ENCODE data around the gene ARRDC5. TPM values are rescaled to one million over a fixed set of nuclear protein-coding genes. Genes with fewer than 3 reads are reported as not detected.
"Not testable (repeated sequence)": the region's sequence is repeated elsewhere in the genome, so short reads cannot be mapped to it uniquely, and the experiment has no call there.

Gene ARRDC5
- under 1 TPM in 2 of 4 donors, not detected in 2; 0.08 to 0.09 TPM for polyA plus RNA-seq (ENCODE audit: insufficient read length in 4 of 4)

DNA sequence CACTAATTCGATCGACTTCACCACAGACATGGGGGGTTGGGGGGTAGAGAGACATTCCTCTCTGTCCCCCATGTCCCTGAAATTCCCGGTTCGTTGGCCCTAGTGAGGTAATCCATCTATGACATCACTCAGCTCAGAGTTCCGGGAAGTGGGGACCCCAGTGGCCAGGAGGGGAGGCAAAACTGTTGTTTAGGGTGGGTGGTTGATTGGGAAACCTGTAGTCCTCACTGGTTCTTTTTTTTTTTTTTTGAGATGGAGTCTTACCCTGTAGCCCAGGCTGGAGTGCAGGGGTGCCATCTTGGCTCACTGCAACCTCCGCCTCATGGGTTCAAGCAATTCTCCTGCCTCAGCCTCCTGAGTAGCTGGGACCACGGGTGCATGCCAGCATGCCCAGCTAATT is at the start of gene ARRDC5:
Gene ARRDC5 (minus strand): TSS at position 101 of the 400 bp plus-strand sequence. CDS start 71 bp downstream, at position 30.
- DNase-seq (ENCODE audit: low read depth in 4 of 4, low spot score in 3 of 4) = no peak

DNA sequence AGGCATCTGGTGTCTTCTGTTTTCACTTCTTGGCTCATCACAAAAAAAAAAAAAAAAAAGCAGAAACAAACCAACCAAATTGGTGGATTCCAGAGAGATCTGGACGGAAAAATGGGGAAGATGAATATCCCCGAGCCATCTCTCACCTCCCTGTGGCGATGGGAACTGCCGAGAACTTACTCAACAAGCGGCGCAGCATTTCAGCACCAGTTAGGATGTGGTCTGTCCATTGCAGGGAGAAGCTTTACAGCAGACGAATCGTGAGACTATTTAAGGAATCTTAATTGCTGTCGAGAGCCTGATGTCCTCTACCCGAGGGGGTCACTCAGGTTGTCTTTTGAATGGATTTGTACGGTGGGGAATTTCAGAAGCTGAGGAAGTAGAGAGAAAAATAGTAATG is 49.0 kb upstream of the ARRDC5 start:
- DNase-seq (ENCODE audit: low read depth in 4 of 4, low spot score in 3 of 4) = no peak

DNA sequence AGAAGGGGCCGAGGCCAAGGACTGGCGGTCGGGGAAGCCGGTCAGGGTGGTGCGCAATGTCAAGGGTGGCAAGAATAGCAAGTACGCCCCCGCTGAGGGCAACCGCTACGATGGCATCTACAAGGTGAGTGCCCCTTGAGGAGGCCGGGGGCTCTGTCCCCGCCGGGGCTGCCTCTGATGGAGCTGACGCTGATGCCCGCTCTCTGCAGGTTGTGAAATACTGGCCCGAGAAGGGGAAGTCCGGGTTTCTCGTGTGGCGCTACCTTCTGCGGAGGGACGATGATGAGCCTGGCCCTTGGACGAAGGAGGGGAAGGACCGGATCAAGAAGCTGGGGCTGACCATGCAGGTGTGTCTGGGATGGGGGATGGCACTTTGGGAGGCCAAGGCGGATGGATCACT is 48.0 kb upstream of the ARRDC5 start:
- not testable (repeated sequence) for DNase-seq (ENCODE audit: low read depth in 4 of 4, low spot score in 3 of 4)

DNA sequence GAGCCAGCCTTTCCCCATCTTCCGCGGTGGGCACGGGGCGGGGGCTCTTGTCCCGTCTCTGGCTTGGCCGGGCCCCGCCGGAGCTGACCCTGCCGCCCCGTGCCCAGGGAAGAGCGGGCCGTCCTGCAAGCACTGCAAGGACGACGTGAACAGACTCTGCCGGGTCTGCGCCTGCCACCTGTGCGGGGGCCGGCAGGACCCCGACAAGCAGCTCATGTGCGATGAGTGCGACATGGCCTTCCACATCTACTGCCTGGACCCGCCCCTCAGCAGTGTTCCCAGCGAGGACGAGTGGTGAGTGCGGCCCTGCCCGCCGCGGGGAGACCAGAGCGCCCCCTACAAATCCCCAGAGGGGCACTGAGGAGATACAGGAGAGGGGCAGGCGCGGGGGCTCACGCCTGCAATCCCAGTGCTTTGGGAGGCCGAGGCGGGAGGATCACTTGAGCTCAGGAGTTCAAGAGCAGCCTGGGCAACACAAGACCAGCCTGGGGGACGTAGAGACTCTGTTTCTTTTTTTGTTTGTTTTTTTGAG is 39.0 kb upstream of the ARRDC5 start:
- DNase-seq (ENCODE audit: low read depth in 4 of 4, low spot score in 3 of 4) = not testable (repeated sequence)

DNA sequence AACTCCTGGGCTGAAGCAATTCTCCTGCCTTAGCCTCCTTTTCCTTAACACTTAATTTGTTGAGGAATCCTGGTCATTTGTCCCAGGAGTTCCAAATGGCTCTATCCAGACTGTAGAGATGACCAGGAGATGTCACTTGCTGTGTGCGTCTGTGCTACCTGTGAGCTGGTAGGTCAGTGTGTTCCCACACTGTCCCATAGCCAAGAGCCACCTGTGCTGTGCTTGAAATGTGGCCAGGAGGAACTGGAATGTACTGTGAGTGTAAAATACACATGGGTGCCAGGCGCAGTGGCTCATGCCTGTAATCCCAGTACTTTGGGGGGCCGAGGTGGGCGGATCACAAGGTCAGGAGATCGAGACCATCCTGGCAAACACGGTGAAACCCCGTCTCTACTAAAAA is 36.8 kb upstream of the ARRDC5 start:
- no peak for DNase-seq (ENCODE audit: low read depth in 4 of 4, low spot score in 3 of 4)

DNA sequence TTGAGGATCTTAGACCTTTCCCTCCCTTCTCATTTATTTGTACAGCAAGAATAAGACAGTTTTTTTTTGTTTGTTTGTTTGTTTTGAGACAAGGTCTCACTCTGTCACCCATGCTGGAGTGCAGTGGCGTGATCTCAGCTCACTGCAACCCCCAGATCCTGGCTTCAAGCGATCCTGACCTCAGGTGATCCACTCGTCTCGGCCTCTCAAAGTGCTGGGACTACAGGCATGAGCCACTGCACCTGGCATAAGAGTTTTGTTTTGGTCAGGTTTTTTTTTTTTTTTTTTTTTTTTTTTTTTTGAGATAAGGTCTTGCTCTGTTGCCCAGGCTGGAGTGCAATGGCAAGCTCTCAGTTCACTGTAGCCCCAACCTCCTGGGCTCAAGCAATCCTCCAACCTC is 35.8 kb upstream of the ARRDC5 start:
- not testable (repeated sequence) for DNase-seq (ENCODE audit: low read depth in 4 of 4, low spot score in 3 of 4)

DNA sequence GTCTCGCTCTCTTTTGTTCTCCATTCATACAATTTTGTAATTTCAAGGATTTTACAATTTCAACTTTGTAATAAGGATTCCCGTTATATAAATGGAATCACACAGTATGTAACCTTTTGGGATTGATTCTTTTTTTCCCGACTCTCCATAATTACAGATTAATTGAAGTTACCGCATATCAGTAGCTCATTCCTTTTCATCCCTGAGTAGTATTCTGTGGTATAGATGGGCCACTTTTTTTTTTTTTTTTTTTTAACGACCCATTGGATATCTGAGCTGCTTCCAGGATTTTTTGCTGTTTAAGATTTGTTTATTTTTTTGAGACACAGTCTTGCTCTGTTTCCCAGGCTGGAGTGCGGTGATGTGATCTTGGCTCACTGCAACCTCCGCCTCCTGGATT is 34.4 kb upstream of the ARRDC5 start:
- no peak for DNase-seq (ENCODE audit: low read depth in 4 of 4, low spot score in 3 of 4)

DNA sequence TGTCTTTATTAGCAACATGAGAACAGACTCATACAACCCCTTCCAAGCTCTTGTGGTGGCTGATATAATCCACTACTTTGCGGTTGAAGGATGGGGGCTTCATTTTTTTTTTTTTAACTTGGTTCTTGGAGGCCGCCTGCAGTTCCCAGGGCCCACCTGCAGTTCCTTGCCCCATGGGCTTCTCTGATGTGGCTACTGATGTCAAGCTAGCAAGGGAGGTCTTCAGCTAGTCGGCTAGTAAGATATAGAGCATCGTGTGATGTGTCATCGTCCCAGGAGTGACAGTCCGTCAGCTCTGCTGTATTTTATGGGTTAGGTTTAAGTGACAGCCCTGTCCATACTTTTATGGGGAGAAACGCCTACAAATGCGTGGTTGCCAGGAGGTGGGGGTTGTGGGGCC is 32.7 kb upstream of the ARRDC5 start:
- DNase-seq (ENCODE audit: low read depth in 4 of 4, low spot score in 3 of 4) = no peak

DNA sequence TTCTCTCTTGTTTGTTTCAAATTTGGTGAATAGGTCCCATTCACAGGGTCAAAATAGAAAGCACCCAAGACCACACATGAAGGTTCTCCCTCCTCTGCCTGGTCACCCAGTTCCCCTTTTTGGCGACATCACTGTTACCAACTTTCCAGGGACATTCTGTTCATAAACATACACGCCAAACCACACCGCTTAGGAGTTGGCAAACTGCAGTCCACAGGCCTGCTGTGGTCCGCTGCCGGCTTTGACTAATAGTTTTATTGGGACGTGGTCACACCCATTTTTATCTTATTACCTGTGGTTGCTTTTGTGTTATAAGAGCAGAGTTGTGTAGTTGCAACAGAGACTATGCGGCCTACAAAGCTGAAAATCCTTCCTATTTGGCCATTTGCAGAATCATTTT is 30.8 kb upstream of the ARRDC5 start:
- DNase-seq (ENCODE audit: low read depth in 4 of 4, low spot score in 3 of 4) = no peak

DNA sequence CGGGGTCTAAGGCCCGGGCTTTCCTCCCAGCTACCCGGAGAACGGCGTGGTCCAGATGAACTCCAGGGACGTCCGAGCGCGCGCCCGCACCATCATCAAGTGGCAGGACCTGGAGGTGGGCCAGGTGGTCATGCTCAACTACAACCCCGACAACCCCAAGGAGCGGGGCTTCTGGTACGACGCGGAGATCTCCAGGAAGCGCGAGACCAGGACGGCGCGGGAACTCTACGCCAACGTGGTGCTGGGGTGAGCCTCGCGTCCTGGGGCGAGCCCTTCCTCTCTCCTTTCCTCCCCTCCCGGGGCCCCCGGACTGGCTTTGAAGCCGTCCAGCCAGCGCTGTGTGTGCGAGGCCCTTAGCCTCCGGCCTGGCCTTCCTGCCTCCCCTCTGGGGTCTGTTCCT is 30.0 kb upstream of the ARRDC5 start:
- no peak for DNase-seq (ENCODE audit: low read depth in 4 of 4, low spot score in 3 of 4)

DNA sequence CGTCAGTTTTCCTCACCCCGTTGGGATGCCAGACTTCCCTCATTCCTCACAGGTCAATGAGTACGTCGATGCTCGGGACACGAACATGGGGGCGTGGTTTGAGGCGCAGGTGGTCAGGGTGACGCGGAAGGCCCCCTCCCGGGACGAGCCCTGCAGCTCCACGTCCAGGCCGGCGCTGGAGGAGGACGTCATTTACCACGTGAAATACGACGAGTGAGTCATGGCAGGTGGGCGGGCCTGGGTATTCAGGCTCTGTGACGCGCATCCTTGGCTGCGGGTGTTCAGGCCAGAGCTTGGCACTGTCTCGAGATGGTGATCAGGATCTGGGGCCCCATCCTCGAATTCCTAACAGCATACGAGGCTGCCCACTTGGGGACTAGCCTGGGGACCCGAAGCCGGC is 28.0 kb upstream of the ARRDC5 start:
- no peak for DNase-seq (ENCODE audit: low read depth in 4 of 4, low spot score in 3 of 4)

DNA sequence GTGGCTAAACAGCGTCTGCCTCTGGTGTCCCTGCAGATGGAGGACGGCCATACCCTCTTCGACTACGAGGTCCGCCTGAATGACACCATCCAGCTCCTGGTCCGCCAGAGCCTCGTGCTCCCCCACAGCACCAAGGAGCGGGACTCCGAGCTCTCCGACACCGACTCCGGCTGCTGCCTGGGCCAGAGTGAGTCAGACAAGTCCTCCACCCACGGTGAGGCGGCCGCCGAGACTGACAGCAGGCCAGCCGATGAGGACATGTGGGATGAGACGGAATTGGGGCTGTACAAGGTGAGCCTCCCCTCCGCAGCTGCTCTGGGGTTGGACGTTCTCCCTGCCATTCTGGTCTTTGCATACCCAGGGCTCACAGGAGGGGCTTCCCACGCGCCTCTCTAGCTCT is 26.5 kb upstream of the ARRDC5 start:
- no peak for DNase-seq (ENCODE audit: low read depth in 4 of 4, low spot score in 3 of 4)

DNA sequence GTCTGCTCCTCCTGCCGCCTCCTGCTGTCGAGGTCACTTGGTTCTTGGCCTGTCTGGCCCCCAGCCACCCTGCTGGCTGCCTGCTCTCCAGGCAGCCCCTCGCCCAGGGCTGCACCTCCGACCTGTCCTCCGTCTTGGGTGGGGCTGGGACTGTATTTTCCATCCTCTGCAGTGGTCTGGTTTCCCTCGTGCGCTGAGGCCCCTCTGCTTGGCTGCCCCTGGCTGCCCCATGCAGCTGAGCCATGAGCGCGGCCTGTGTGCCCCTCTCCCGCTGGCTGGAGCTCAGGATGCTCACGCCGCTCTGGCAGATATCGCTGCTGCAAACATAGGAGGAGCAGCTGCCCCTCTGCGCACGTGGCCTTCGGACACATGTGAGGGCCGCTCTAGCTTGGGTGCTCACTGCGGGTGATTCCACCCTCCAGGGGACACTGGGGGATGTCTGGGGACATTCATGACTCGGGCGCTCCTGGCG is 20.6 kb upstream of the ARRDC5 start:
- DNase-seq (ENCODE audit: low read depth in 4 of 4, low spot score in 3 of 4) = no peak

DNA sequence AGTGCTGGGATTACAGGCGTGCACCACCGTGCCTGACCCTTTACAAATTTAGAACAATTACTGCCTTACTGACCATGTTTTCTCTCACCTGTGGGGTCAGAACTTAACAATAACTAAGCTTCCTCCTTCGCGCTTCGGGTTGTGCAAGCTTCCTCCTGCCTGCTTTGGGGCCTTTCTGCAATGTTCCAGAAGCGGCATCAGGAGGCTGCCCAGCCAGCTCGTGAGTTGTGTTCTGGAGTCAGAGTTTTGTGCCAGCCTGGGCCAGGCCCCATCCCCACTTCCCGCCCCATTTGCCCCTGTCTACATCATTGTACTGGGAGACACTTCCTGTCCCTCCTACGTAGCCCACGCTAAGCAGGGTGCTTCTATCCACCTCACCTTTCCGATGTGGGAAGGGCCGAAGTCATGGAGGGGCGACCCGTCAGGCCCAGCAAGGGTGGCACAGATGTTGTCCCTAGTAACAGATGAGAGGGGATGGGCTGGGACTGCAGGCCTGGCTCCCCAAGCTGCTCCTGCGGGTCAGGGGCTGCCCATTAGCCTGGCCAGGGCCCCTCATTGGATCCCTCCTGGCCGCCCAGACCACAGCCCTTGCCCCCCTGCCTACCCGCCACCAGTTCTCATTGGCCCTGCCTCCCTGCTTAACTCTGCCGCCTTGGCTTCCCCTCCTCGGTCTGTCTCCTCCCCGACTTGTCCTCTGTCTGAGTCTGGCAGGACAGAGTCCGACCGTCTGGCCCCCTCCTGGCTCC is 20.0 kb upstream of the ARRDC5 start:
- DNase-seq (ENCODE audit: low read depth in 4 of 4, low spot score in 3 of 4) = no peak

DNA sequence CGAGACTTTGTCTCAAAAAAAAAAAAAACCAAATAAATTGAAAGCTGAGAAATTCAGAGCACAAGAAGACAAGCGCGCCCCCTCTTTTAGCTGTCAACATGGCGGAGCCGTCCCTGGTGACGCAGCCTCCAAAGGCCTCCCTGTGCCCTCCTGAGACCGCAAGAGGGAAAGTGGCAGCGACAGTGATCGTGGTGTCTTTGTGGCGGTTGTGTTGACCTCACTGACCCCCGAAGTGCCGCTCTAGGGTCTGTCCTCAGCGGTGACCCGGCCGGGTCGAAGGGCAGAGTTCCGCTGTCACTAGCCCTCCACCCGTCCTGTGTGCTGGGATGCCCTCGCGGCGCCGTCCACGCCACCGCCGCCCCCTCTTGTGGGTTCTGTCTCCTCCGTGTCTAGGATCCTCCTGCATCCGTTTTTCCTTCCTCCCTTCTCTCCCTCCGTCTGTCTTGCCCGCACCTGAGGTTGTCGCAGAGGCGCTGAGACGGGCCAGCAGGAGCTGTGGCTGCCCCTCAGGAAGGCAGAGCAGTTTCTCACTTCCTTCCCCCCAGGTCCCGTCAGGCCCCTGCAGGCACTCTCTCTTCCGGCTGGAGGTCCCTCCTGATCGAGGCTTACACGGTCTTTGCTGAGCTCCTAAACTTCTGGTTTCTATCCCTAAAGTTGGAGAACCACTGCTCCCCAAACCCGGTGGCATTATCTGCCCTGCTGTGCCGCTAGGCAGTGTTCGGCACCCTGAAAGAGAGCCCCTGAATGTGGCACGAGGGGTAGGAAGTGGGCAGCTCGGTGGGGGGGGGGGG is 13.8 kb upstream of the ARRDC5 start:
- DNase-seq (ENCODE audit: low read depth in 4 of 4, low spot score in 3 of 4) = no peak

DNA sequence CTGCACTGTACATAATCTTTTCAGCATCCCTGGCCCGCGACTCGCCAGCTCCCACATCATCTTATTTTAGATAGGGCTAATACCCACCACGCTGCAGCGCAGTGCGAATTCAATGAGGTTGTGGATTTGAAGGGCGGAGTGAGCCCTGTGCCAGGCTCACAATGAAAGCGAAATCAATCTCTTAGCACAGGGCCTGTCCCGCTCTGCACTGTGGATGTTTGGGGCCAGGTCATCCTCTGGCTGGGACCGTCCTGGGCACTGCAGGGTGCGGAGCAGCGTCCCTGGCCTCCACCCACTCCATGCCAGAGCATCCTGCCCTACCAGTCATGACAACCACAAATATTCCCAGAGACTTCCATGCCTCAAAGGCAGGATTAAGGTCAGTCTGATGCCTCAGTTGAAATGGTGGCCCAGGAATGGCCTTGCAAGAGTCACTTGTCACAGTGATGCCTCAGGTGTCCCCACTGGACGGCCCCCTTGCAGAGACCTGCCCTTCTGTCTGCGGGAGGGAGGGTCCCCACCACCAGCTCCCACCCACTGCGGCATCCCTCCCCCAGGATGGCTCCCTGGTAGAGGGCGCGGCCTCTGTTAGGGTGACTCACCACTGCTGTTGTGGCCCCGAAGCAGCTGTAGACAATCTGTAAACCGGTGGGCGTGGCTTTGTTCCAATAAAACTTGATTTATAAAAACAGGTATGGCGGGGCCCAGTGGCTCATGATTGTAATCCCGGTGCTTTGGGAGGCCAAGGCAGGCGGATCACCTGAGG is 12.2 kb upstream of the ARRDC5 start:
- DNase-seq (ENCODE audit: low read depth in 4 of 4, low spot score in 3 of 4) = no peak

DNA sequence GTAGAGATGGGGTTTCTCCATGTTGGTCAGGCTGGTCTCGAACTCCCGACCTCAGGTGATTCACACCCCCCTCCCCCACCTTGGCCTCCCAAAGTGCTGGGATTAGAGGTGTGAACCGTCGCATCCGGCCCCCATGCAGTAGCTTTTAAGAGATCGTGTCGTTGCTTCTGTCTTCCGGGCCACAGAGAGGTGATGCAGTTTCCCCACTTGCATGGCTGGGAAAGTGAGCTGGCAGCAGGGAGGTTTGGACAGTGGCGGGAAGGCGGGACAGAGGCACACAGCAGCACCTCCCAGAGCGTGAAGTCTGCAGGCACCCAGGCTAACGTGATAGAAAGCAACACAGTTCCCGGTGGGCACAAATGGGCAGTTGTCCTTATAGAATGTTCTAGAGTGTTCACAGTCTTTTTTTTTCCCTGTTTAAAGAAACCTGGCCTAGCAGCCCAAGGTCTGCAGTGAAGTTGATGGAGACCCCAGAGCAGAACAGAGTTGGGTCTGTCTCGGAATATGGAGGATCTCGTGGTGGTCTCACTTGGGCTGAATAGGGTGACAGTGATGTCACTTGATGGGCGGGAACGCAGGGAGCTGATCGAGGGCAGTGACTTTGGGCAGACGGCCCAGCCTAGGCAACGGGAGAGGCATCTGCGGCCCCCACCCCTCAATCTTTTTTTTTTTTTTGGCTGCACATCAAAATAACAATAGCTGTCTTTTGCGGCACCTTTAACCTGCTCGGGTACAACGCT is 11.5 kb upstream of the ARRDC5 start:
- no peak for DNase-seq (ENCODE audit: low read depth in 4 of 4, low spot score in 3 of 4)

DNA sequence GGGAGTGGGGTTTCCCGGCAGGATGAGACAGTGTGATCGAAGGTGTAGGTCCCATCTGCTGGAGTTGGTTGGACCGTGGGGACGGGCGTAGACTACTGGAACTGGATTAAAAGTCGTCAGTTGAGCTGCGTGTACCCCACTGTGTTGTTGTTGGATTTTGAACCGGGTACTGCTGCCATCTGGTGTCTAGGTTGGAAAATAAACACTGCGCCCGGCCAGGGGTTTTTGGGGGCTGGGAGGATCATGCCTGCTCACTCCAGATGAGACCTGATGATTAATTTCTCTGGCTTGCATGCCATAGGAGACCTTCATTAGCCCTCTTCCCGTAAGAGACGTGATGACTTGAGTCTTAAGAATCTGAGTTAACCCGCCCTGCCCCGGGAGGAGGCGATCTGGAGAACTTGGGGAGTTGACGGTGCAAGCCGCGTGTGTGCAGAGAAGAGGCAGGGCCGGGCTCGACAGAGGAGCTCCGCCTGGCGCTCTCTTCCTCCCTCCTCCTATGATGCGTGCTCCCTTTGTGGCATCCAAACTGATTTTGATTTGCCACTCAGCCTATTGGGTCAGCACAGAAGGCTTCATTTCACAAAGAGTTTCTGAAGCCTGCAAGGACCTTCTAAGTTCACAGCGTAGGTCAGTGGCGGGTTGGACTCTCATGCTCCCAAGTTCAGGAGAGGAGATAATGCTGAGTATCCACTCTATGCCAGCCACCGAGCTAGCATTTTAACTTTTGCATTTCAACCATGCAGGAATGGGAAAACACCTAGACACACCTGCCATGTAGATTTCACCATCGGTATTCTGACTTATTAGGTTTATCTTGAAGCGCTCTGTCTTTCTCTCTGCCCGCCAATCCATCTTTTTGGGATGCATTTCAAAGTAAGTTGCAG is 9.3 kb upstream of the ARRDC5 start:
- no peak for DNase-seq (ENCODE audit: low read depth in 4 of 4, low spot score in 3 of 4)

DNA sequence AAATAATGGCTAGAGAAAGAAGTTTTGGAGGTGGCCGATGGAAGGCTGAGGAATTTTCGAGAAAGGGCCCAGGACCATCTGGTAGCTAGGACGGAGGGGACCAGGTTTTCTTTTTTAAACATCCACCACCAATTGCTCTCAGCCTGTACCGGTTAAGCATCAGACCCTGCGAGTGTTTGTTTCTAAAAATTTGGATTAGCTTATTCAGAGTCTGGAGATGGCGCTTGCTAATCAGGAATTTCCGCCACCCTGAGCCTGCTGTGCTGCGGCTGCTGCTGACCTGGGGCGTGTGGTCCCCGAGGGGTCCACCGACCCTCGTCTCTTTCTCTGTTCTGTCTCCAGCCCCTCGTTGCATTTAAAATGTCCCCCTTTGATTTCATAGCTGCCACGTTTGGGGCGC is 8.6 kb upstream of the ARRDC5 start:
- DNase-seq (ENCODE audit: low read depth in 4 of 4, low spot score in 3 of 4) = no peak

All from left renal pelvis (tissue), 4 donors.